Transverse colon (tissue), 4 donors: ENCODE measurements around the gene SPINT3. TPM values are rescaled to one million over a fixed set of nuclear protein-coding genes. Genes with fewer than 3 reads are reported as not detected.
A peak's percentile ranks its signal among the peaks of the same experiment; 100 is the strongest.

Source experiments
- DNase-seq: peaks from one replicate; pipeline ENCODE4 v3.0.0-alpha.2; 2019
- H3K27ac ChIP-seq, 4 donors: fragments of 200-600 bp; sonication (generic); 2 replicates each; pipeline ENCODE4 v1.5.1; 2016 to 2018; ENCODE audit warnings: inconsistent platforms in 4 of 4
- H3K27me3 ChIP-seq: fragments of 200-600 bp; sonication (generic); 2 replicates; pipeline ENCODE4 v1.5.1; 2017; ENCODE audit warnings: inconsistent platforms
- H3K36me3 ChIP-seq, 4 donors: fragments of 200-600 bp; sonication (generic); 2 replicates each; pipeline ENCODE4 v1.5.1; 2017 to 2019; ENCODE audit warnings: inconsistent platforms in 4 of 4
- H3K4me1 ChIP-seq, 4 donors: fragments of 200-600 bp; sonication (generic); 2 replicates each; pipeline ENCODE4 v1.5.1; 2017 to 2020; ENCODE audit warnings: inconsistent platforms in 4 of 4
- H3K4me3 ChIP-seq, 4 donors: fragments of 200-600 bp; sonication (generic); 1 replicate in 1 of 4; 2 replicates in 3 of 4; pipeline versions ENCODE4 v1.5.1 to v1.6.1; 2017 to 2019; ENCODE audit warnings: inconsistent platforms in 4 of 4
- H3K9me3 ChIP-seq, 2 donors: fragments of 200-600 bp; sonication (generic); 2 replicates each; pipeline ENCODE4 v1.5.1; 2017 to 2019; ENCODE audit warnings: inconsistent platforms in 2 of 2
- CTCF ChIP-seq, 5 experiments: fragments of 200-600 bp in 3 of 5; fragments of 450-650 bp in 2 of 5; sonication (generic) in 3 of 5; IDR thresholded peaks; 1 replicate in 2 of 5; 2 replicates in 3 of 5; pipeline ENCODE4 v1.5.1; 2016 to 2017; ENCODE audit warnings: antibody characterized with exemption in 5 of 5, inconsistent platforms in 3 of 5, mild to moderate bottlenecking in 2 of 5, moderate library complexity in 1 of 5
- EP300 ChIP-seq: sonication (generic); formaldehyde crosslinking; IDR thresholded peaks from one replicate; pipeline ENCODE4 v1.6.1; 2017; ENCODE audit warnings: antibody characterized with exemption, low read depth
- POLR2A ChIP-seq: fragments of 450-650 bp; IDR thresholded peaks from one replicate; pipeline ENCODE4 v1.6.1; 2016; ENCODE audit warnings: antibody characterized with exemption, mild to moderate bottlenecking, moderate library complexity
- POLR2AphosphoS5 ChIP-seq, 3 donors: sonication (generic); formaldehyde crosslinking; IDR thresholded peaks; one replicate each; pipeline ENCODE4 v1.6.1; 2016; ENCODE audit warnings: antibody characterized with exemption in 3 of 3
- WGBS, 2 donors: methylation state at CpG; one replicate each; pipeline ENCODE4 v1.1.5; 2018; ENCODE audit warnings: low coverage in 1 of 2; 5-methylcytosine and 5-hydroxymethylcytosine counted together
- in situ Hi-C, 4 donors: fragments of 200-750 bp; cut with MboI; loops; one replicate each; pipeline versions ENCODE4 v1.15.0 to v1.15.1; 2017; ENCODE audit warnings: low sequenced_read_pairs in 3 of 4, low pct_ligation_motif_present in 1 of 4, low pct_unique_long_range_greater_than_20kb in 1 of 4
- intact Hi-C: fragments of 100-400 bp; cut with DNase I; formaldehyde crosslinking; loops from one replicate; pipeline ENCODE4 v1.15.1; 2023; ENCODE audit warnings: low total_unique reads
- total RNA-seq, 4 donors: library from RNA; depleted of rRNA; stranded (reverse); fragments of >200 nt; gene quantifications; one replicate each; pipeline ENCODE4 v1.1.0, GENCODE V29; 2016

The SPINT3 gene
- total RNA-seq, 4 donors from 2014 or later, result not detected

- TF ChIP-seq POLR2AphosphoS5 (IDR thresholded peaks at IDR 0.05), result no peak
- TF ChIP-seq POLR2A, result no peak
- Histone ChIP-seq H3K9me3 (no peaks in the 10 kb centered on the region), H3K27me3 (peaks cover 5% of the 10 kb centered on the region), H3K4me1 (peaks cover 0 to 17% (median 6%) of the 10 kb centered on the region in 4 donors), H3K27ac (no peak overlapping the region), H3K36me3 (no peaks in the 10 kb centered on the region), H3K4me3 (no peak overlapping the region)
- intact Hi-C loops, result no loop called here
- WGBS, 2 donors, result 0 to 17% methylated on average over 1 of the region's 1 CpG
- in situ Hi-C loops, result no loop called here
- no peak for DNase-seq
These were observed 12.9 kb downstream of the SPINT3 start for GRCh38 chr20:45502561-45502960.

GRCh38 chr20:45501600-45501999, 13.8 kb downstream of the SPINT3 start:
- Histone ChIP-seq H3K36me3 (no peaks in the 10 kb centered on the region), H3K27me3 (peaks cover 5% of the 10 kb centered on the region), H3K27ac (peak overlapping the region in 3 of 4 donors; percentile 5 to 25 (median 24)), H3K4me3 (no peak overlapping the region), H3K4me1 (peaks cover 0 to 21% (median 6%) of the 10 kb centered on the region in 4 donors), H3K9me3 (no peaks in the 10 kb centered on the region)
- no peak for TF ChIP-seq EP300
- WGBS, 2 donors, result 50% methylated on average over 1 of the region's 1 CpG
- no peak for DNase-seq
- intact Hi-C loops, result no loop called here
- in situ Hi-C loops, result no loop called here

DNA sequence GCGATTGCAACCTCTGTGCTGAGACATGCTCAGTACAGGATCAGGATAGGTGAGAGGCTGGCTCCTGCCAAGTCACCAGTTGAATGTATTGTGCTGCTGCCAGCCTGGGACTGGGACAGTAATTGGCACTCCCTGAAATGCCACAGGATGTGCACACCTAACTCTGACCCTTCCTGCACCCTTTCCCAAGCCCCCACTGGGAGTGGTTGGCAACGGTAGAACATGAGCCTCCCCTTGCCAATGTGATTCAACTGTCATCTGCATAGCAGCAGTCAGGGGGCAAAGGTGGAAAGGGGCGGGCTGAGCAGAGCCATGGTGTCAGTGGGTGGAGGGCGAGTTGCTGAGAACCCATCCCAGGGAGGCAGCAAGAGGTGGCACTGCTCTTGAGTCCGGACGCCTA, 15.4 kb downstream of the SPINT3 start:
- DNase-seq, result peak; percentile 81
- Histone ChIP-seq H3K4me1 (peaks cover 0 to 31% (median 8%) of the 10 kb centered on the region in 4 donors), H3K4me3 (no peak overlapping the region), H3K27ac (peak overlapping the region in 3 of 4 donors; percentile 45 to 62 (median 50)), H3K9me3 (no peaks in the 10 kb centered on the region), H3K36me3 (no peaks in the 10 kb centered on the region), H3K27me3 (peaks cover 5% of the 10 kb centered on the region)
- WGBS, 2 donors, result 41% methylated on average over 6 of the region's 6 CpGs; no CpG with 5 or more reads in 1 of the 2 donors
- in situ Hi-C loops, result no loop called here
- TF ChIP-seq EP300 (peak; percentile 73), POLR2AphosphoS5 (IDR thresholded peaks at IDR 0.05) (peak in 2 of 3 donors; percentile 47 to 71), CTCF (IDR thresholded peaks at IDR 0.05) (no peak), POLR2A (peak; percentile 60)
- intact Hi-C loops, result no loop called here

GRCh38 chr20:45497971-45498494, 17.4 kb downstream of the SPINT3 start:
- H3K27ac ChIP-seq, result no peak overlapping the region
- H3K9me3 ChIP-seq, result no peaks in the 10 kb centered on the region
- intact Hi-C loops (no loop called here), in situ Hi-C loops (no loop called here)
- H3K27me3 ChIP-seq, result peaks cover 5% of the 10 kb centered on the region
- no peaks in the 10 kb centered on the region for H3K36me3 ChIP-seq
- DNase-seq, result no peak
- 94% methylated on average over 3 of the region's 3 CpGs; no CpG with 5 or more reads in 1 of the 2 donors for WGBS, 2 donors
- H3K4me1 ChIP-seq, result peaks cover 0 to 31% (median 8%) of the 10 kb centered on the region in 4 donors
- TF ChIP-seq POLR2A, result no peak
- TF ChIP-seq EP300, result no peak
- no peak for TF ChIP-seq CTCF (IDR thresholded peaks at IDR 0.05)
- no peak for TF ChIP-seq POLR2AphosphoS5 (IDR thresholded peaks at IDR 0.05)
- H3K4me3 ChIP-seq, result no peak overlapping the region

GRCh38 chr20:45496166-45496565, 19.3 kb downstream of the SPINT3 start:
- Histone ChIP-seq H3K4me1 (peaks cover 0 to 31% (median 8%) of the 10 kb centered on the region in 4 donors), H3K36me3 (no peaks in the 10 kb centered on the region), H3K4me3 (no peak overlapping the region), H3K9me3 (no peaks in the 10 kb centered on the region), H3K27me3 (peaks cover 5% of the 10 kb centered on the region), H3K27ac (peak overlapping the region in 1 of 4 donors; percentile 40)
- in situ Hi-C loops, result no loop called here
- DNase-seq, result peak; percentile 34
- WGBS, 2 donors, result 44 to 51% methylated on average over 2 to 3 of the region's 3 CpGs
- no peak for TF ChIP-seq POLR2A
- TF ChIP-seq EP300, result no peak
- no peak for TF ChIP-seq CTCF (IDR thresholded peaks at IDR 0.05)
- TF ChIP-seq POLR2AphosphoS5 (IDR thresholded peaks at IDR 0.05), result no peak
- intact Hi-C loops, result no loop called here
